Activated T-cell treated with anti-CD3 and anti-CD28 coated beads, Interleukin-2, amount 50 U/mL, for 72 hours (primary cell): ENCODE measurements around the gene GNPAT. TPM values are rescaled to one million over a fixed set of nuclear protein-coding genes. Genes with fewer than 3 reads are reported as not detected.

Experiments
- ATAC-seq, 2 donors: fragments of 150-1000 bp; cut with Tn5 transposase; replicated peaks in 1 of 2; 2 replicates each; pipeline ENCODE4 v1.10.0; 2021; ENCODE audit warnings: moderate library complexity in 2 of 2, mild to moderate bottlenecking in 1 of 2
- DNase-seq, 2 donors: peaks; one replicate each; pipeline ENCODE4 v3.0.0; 2021 to 2022; ENCODE audit warnings: mixed read lengths in 1 of 2
- H3K27ac Mint-ChIP-seq: one replicate; pipeline ENCODE4 v1.8.0; 2022; ENCODE audit warnings: mild to moderate bottlenecking, moderate library complexity, mixed read lengths
- H3K27me3 Mint-ChIP-seq: one replicate; pipeline ENCODE4 v1.8.0; 2022; ENCODE audit warnings: low read depth, mixed read lengths
- H3K36me3 Mint-ChIP-seq, 2 donors: one replicate each; pipeline ENCODE4 v1.8.0; 2022; ENCODE audit warnings: mixed read lengths in 2 of 2, mild to moderate bottlenecking in 1 of 2; ENCODE audit not compliant: insufficient read depth in 2 of 2
- H3K4me1 Mint-ChIP-seq: one replicate; pipeline ENCODE4 v1.8.0; 2022; ENCODE audit warnings: low read depth, mixed read lengths
- H3K4me3 Mint-ChIP-seq, 2 donors: one replicate each; pipeline ENCODE4 v1.8.0; 2022; ENCODE audit warnings: mild to moderate bottlenecking in 2 of 2, mixed read lengths in 2 of 2, moderate library complexity in 2 of 2
- H3K9me3 Mint-ChIP-seq, 2 donors: one replicate each; pipeline ENCODE4 v1.8.0; 2022; ENCODE audit warnings: mixed read lengths in 2 of 2
- total RNA-seq, 2 donors: library from RNA; stranded (reverse); gene quantifications; one replicate each; pipeline ENCODE4 v1.2.3, GENCODE V29; 2022

GNPAT gene
- total RNA-seq, 2 donors from 2014 or later, result 55.0 to 60.1 TPM

- Mint-ChIP-seq H3K36me3 (peaks cover 21% of the 10 kb centered on the region in 2 donors), H3K9me3 (no peaks in the 10 kb centered on the region), H3K4me3 (no peak overlapping the region), H3K4me1 (peaks cover 68% of the 10 kb centered on the region), H3K27me3 (no peaks in the 10 kb centered on the region), H3K27ac (no peak overlapping the region)
- DNase-seq (no peak), ATAC-seq (no peak)
Observed at GRCh38 chr1:231238298-231238697, 2.7 kb upstream of the GNPAT start.

GRCh38 chr1:231240531-231240882 is 505 bp upstream of the GNPAT start:
- no peak for DNase-seq
- H3K9me3 Mint-ChIP-seq, result no peaks in the 10 kb centered on the region
- peak overlapping the region; percentile 100 for H3K27ac Mint-ChIP-seq
- peaks cover 21 to 26% of the 10 kb centered on the region in 2 donors for H3K36me3 Mint-ChIP-seq
- H3K27me3 Mint-ChIP-seq, result no peaks in the 10 kb centered on the region
- ATAC-seq, result peak in 1 of 2 donors; percentile 1
- H3K4me1 Mint-ChIP-seq, result peaks cover 72% of the 10 kb centered on the region
- peak overlapping the region; percentile 88 to 100 for H3K4me3 Mint-ChIP-seq

GRCh38 chr1:231241750-231242149 is 738 bp downstream of the GNPAT start:
- Mint-ChIP-seq H3K9me3 (no peaks in the 10 kb centered on the region), H3K27ac (peak overlapping the region; percentile 100), H3K4me1 (peaks cover 63% of the 10 kb centered on the region), H3K36me3 (peaks cover 17 to 25% of the 10 kb centered on the region in 2 donors), H3K27me3 (no peaks in the 10 kb centered on the region), H3K4me3 (peak overlapping the region; percentile 88 to 100)
- ATAC-seq, result peak; percentile 15 to 32
- DNase-seq, result peak; percentile 7 to 20

GRCh38 chr1:231242516-231243198 is 1.6 kb downstream of the GNPAT start:
- DNase-seq (no peak), ATAC-seq (no peak)
- Mint-ChIP-seq H3K4me1 (peaks cover 62% of the 10 kb centered on the region), H3K4me3 (peak overlapping the region; percentile 88 to 100), H3K27ac (peak overlapping the region; percentile 100), H3K9me3 (no peaks in the 10 kb centered on the region), H3K36me3 (peaks cover 16 to 23% of the 10 kb centered on the region in 2 donors), H3K27me3 (no peaks in the 10 kb centered on the region)

GRCh38 chr1:231248778-231249177 is 7.8 kb downstream of the GNPAT start:
- Mint-ChIP-seq H3K27ac (no peak overlapping the region), H3K4me1 (peaks cover 20% of the 10 kb centered on the region), H3K4me3 (no peak overlapping the region), H3K9me3 (no peaks in the 10 kb centered on the region), H3K27me3 (no peaks in the 10 kb centered on the region), H3K36me3 (peaks cover 2 to 17% of the 10 kb centered on the region in 2 donors)
- ATAC-seq (no peak), DNase-seq (no peak)

- peaks cover 4% of the 10 kb centered on the region for H3K4me1 Mint-ChIP-seq
- no peak overlapping the region for H3K27ac Mint-ChIP-seq
- DNase-seq (no peak), ATAC-seq (no peak)
- no peak overlapping the region for H3K4me3 Mint-ChIP-seq
- no peaks in the 10 kb centered on the region for H3K27me3 Mint-ChIP-seq
- peaks cover 2 to 3% of the 10 kb centered on the region in 2 donors for H3K9me3 Mint-ChIP-seq
- peaks cover 15 to 31% of the 10 kb centered on the region in 2 donors for H3K36me3 Mint-ChIP-seq
Observed at GRCh38 chr1:231252336-231252735, 11.3 kb downstream of the GNPAT start.

- DNase-seq (no peak), ATAC-seq (no peak)
- Mint-ChIP-seq H3K27me3 (no peaks in the 10 kb centered on the region), H3K4me1 (no peaks in the 10 kb centered on the region), H3K36me3 (peaks cover 30 to 38% of the 10 kb centered on the region in 2 donors), H3K27ac (no peak overlapping the region), H3K4me3 (no peak overlapping the region), H3K9me3 (peaks cover 6 to 11% of the 10 kb centered on the region in 2 donors)
Observed at GRCh38 chr1:231260351-231260750, 19.3 kb downstream of the GNPAT start.

- Mint-ChIP-seq H3K27me3 (no peaks in the 10 kb centered on the region), H3K36me3 (peaks cover 12 to 21% of the 10 kb centered on the region in 2 donors), H3K4me3 (no peak overlapping the region), H3K4me1 (no peaks in the 10 kb centered on the region), H3K27ac (peak overlapping the region; percentile 70), H3K9me3 (no peaks in the 10 kb centered on the region)
- ATAC-seq (no peak), DNase-seq (no peak)
Observed at GRCh38 chr1:231264642-231265041, 23.6 kb downstream of the GNPAT start.

GRCh38 chr1:231265379-231265778 is 24.4 kb downstream of the GNPAT start:
- no peaks in the 10 kb centered on the region for H3K9me3 Mint-ChIP-seq
- peaks cover 11 to 19% of the 10 kb centered on the region in 2 donors for H3K36me3 Mint-ChIP-seq
- no peaks in the 10 kb centered on the region for H3K27me3 Mint-ChIP-seq
- no peak overlapping the region for H3K4me3 Mint-ChIP-seq
- no peak for DNase-seq
- ATAC-seq, result no peak
- H3K27ac Mint-ChIP-seq, result no peak overlapping the region
- H3K4me1 Mint-ChIP-seq, result no peaks in the 10 kb centered on the region

- no peak for ATAC-seq
- Mint-ChIP-seq H3K27me3 (no peaks in the 10 kb centered on the region), H3K36me3 (peaks cover 9 to 20% of the 10 kb centered on the region in 2 donors), H3K4me3 (no peak overlapping the region), H3K4me1 (peaks cover 7% of the 10 kb centered on the region), H3K27ac (peak overlapping the region; percentile 18), H3K9me3 (no peaks in the 10 kb centered on the region)
- no peak for DNase-seq
Observed at GRCh38 chr1:231266811-231267322, 25.9 kb downstream of the GNPAT start.

- Mint-ChIP-seq H3K36me3 (peaks cover 14 to 31% of the 10 kb centered on the region in 2 donors), H3K27me3 (no peaks in the 10 kb centered on the region), H3K4me1 (peaks cover 34% of the 10 kb centered on the region), H3K9me3 (no peaks in the 10 kb centered on the region), H3K4me3 (peak overlapping the region; percentile 71 to 83), H3K27ac (peak overlapping the region; percentile 98)
- ATAC-seq (peak; percentile 35 to 39), DNase-seq (no peak)
Observed at GRCh38 chr1:231272173-231272572, 31.2 kb downstream of the GNPAT start.

- ATAC-seq (peak; percentile 32 to 35), DNase-seq (peak; percentile 3 to 7)
- Mint-ChIP-seq H3K27ac (peak overlapping the region; percentile 98), H3K4me3 (peak overlapping the region; percentile 64 to 83), H3K27me3 (no peaks in the 10 kb centered on the region), H3K4me1 (peaks cover 34% of the 10 kb centered on the region), H3K36me3 (peaks cover 10 to 34% of the 10 kb centered on the region in 2 donors), H3K9me3 (peaks cover 0 to under 1% of the 10 kb centered on the region in 2 donors)
Observed at GRCh38 chr1:231272880-231273279, 31.9 kb downstream of the GNPAT start.

GRCh38 chr1:231274119-231274825 is 33.3 kb downstream of the GNPAT start:
- Mint-ChIP-seq H3K9me3 (peaks cover 0 to 2% of the 10 kb centered on the region in 2 donors), H3K4me3 (peak overlapping the region in 1 of 2 donors; percentile 9), H3K27me3 (no peaks in the 10 kb centered on the region), H3K4me1 (peaks cover 34% of the 10 kb centered on the region), H3K27ac (peak overlapping the region; percentile 55), H3K36me3 (peaks cover 10 to 34% of the 10 kb centered on the region in 2 donors)
- ATAC-seq (peak; percentile 91 to 92), DNase-seq (peak; percentile 55 to 61)
